GM19397 (cell line): Measurements from ENCODE around the gene CTNNBL1.

Experiments used
- ATAC-seq: cut with Tn5 transposase; IDR thresholded peaks from one replicate; pipeline ENCODE4 v1.9.1; 2021; ENCODE audit warnings: mild to moderate bottlenecking, moderate library complexity; ENCODE audit not compliant: unreplicated experiment

Gene CTNNBL1

DNA sequence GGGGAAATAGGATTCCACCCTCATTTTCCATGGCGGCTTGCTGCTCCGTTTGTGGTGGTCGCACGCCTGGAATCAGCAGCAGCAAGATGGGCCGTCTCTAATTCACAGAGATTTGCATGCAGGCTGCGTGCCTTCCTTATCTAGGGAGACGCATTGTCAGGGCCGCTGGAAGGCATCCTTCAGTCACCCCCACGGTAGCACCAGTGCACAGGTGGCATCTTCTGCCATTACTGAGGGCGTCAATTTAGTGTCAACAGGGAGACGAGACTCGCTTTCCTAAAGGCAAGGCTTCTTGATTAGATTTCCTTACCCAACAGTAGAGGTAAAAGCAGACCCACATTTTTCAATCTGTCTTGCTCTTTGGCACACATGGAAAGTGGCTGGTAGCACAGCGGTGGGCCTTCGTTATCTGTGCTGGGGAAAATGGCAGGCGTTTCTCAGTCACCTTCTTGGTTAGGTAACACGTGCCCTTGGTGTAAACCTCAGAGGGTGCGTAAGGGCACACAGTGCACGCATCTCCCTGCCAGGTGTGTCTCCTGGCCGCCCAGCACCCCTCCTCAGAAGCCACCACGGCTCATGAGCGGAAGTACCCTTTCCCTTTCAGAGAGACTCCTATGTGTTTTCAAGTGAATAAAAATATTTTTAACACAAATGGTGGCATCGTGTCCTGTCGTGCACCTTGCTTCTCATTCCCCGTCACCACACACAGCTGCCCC is 181.8 kb downstream of the CTNNBL1 start:
- ATAC-seq: no peak

DNA sequence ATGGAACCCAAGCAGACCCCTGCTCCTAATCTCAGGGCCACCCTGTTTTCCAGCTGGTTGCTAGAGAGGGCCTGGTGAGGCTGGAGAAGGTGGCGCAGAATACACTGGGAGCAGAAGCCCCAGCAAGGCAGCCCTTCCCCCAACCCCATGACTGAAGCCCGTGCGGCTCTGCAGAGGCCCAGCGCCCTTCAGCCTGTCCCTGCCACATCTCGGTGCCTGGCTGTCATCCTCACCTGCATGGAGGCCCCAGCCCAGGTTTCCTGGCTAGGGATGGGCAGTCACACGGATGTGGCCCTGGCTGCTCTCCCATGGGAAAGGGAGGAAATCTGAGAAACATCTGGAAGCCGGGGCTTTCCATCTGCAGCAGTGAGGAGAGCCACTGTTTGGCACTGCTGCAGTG is 183.0 kb downstream of the CTNNBL1 start:
- ATAC-seq: no peak

DNA sequence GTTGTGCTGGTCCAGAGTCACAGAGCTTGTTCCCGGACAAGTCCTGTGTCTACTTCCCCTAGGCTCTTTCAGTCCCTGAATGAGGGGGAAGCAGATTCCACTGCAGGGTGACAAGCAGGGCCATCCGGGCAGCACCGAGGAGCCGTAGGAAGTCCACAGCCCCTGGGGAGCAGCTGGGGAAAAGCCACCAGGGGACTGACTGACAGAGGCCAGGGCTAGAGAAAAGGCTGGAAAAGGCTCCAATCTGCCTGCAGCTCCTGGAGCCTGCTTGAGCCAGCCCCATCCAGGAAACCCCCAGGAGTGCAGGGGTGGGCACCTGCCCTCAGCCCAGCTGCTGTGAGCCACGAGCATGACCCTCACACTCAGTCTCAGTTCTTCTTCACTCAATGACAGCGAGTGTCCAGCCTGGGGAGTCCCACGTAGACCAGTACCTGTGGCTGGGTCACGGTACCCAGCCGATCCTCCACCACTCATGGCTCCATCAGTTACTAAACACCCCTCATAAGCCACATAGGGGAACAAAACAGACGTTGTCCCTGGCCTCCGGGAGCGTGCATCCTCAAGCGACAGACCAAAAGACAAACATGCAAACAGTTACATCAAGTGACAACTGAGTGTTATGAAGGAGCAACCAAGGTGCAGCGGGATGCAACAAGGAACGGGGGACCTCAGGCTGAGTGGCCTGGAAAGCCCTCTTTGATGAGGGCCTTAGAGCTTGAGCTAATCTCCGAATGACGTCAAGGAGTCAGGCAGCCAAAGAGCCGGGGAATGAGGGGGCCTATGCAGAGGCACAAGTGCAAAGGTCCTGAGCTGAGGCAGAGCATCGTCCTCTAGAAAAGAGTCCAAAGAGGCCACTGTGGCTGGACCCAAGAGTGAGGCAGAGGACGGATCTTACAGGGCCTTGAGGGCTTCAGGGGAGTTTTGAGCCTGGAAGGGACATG is 184.3 kb downstream of the CTNNBL1 start:
- ATAC-seq: no peak

DNA sequence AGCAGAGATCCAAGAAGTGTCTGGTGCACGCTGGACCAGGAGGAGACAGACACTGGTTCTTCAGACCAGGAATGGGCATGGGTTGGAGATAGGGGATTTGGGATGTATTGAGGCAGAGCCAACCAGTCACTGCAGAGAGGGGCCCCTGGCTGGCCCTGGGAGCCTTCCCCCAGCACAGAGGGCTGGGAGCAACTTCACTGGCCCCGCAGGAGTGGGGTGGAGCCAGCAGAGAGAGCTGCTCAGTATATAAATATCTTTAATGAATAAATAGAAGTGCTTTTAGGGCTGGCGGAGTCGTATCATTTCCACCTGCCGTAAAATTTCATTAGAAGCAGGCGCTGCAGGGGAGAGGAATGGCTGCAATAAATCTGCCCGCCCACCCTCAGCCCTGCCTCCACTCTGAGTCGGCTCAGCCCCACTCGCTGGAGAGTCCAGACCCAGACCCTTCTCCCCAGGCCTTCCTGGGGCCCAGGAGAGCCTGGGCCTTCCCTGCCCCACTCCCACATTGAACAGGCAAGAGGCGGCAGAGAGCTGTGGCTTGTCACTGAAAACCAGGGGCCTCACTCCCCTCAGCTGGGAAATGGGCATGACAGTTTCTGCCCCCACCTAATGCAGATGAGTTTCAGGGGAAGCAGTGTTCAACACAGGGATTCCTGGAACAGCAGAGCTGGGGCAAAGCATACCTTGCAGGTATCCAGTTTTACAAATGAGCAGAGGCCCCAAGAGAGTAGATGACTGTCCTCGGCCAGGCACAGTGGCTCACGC is 185.2 kb downstream of the CTNNBL1 start:
- no peak for ATAC-seq

DNA sequence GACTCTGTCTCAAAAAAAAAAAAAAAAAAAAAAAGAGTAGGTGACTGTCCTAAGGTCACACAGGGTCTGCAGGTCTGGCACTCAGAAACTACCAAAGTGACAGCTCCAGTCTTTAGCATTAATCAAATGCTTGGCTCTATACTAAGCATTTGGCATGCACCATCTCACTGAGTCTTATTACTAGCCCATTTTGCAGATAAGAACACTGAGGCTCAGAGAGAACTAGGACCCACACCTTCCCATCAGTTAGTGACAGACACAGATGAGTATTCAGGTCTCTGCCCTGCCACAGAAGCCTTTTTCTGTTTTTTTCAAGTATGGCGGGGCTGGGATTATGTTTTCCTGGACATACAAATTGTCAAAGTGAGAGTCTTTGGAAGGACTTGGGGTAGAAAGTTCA is 186.0 kb downstream of the CTNNBL1 start:
- ATAC-seq: no peak

DNA sequence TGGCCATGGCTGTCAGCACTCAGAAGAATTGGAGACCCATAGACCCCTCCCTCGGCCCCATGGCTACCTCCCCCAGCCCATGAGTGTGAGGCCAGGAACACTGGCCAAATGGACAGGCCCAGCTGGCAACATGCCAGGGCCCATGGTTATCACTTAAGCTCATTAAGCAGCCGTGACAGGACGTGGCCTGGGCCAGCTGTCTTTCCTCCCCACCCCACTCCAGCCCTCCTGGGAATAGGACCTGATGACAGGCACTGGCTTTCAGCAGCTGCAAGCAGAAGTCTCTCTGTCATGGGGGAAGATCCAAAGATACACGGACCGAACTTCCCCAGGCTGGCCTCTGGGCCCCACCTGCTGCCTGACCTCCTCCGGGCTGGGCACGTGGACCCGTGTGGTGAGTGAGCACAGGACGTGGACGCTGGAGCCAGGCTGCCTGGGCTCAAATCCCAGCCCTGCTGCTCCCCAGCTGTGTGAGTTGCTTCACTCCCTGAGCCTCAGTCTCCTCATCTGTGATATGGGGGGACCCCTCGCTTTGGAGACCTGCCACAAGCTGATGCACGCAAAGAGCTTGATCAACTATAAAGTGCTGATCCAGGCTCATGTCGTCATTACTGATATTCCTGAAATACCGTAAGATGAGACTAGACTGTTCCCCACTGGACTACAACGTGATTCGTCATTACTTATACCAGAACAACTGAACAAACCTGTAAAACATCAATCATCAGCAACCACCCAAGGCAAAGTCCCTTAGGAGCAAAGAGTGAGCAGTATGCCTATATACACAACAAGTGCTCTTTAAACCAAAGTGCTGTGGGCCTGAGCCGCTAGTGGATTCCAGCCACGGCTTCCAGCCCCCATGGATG is 187.1 kb downstream of the CTNNBL1 start:
- no peak for ATAC-seq

DNA sequence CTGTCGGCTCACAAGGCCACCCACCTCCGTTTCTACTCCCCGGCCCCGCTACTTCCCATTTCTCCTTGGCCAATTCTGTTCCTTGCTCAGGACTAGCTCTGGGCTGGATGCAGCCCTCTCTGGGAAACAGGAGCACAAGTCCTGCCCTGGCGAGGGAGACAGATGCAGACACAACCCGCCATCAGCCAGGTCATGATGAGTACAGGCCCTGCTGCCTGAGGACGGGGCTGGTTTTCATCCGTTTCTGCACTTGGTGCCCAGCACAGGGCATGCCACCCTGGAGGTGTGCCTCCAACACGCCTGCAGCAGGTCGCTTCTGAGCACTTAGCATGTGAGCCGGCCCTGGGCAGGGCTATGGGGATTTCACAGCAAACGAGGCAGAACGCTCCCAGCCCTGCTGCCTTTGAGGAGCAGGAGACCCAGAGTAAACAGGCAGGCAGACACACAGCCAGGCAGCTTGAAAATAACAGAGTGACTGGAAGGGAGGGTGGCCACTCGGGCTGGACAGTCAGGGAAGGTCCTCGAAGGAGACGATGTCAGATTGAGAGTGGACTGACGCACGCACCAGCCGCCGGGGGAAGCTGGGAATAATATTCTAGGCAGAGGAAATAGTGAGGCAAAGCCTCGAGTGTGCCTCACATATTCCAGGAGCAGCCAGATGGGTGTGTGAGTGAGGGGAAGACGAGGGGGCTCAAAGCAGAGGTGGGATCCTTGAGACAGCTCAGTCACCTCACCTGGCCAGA is 187.9 kb downstream of the CTNNBL1 start:
- ATAC-seq: no peak

DNA sequence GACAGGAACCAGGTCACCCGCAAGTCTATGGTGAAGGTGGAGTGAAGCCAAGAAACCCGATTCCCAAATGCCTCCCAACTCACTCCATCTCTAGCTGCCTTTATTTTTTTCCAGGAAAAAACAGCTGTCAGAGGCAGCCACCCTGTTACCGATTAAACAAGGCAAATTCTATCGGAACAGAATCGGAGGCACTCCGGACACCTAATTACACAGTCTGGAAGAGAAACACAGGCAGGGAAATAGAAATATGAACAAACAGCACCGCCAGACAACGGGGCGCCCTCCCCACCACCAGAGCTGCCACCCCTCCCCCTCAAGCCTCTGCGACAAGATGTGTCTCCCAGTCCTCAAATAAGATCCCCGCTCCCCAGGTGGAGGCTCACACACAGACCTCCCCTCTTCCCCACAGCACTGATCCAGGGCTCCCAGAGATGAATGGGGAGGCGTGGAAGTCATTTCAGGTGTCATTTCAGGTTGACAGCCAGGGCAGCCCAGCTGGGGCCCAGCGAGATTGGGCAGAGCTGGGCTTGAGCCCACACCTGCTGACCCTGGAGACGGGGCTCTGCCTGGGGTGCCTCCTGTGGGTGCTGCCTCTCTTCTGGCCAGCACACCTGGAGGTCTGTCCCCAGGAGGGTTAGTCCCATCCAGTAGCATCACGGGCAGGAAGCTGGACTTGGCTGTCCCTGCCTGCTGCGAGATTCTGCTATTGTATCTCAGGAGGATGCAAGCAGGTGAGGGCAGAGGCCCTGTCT is 189.3 kb downstream of the CTNNBL1 start:
- no peak for ATAC-seq

DNA sequence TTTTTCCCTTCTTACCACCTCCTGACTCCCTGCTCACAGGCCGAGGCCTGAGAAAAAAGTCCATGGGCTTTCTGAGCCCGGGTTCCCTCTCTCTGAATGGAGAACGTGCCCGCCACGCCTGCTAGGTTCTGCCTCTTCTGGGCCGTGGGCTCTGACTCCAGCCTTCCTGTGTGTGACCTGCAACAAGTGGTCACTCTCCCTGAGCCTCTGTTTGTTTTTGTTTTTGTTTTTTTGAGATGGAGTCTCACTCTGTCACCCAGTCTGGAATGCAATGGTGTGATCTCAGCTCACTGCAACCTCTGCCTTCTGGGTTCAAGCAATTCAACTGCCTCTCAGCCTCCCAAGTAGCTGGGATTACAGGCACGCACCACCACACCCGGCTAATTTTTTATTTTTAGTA is 191.2 kb downstream of the CTNNBL1 start:
- no peak for ATAC-seq

DNA sequence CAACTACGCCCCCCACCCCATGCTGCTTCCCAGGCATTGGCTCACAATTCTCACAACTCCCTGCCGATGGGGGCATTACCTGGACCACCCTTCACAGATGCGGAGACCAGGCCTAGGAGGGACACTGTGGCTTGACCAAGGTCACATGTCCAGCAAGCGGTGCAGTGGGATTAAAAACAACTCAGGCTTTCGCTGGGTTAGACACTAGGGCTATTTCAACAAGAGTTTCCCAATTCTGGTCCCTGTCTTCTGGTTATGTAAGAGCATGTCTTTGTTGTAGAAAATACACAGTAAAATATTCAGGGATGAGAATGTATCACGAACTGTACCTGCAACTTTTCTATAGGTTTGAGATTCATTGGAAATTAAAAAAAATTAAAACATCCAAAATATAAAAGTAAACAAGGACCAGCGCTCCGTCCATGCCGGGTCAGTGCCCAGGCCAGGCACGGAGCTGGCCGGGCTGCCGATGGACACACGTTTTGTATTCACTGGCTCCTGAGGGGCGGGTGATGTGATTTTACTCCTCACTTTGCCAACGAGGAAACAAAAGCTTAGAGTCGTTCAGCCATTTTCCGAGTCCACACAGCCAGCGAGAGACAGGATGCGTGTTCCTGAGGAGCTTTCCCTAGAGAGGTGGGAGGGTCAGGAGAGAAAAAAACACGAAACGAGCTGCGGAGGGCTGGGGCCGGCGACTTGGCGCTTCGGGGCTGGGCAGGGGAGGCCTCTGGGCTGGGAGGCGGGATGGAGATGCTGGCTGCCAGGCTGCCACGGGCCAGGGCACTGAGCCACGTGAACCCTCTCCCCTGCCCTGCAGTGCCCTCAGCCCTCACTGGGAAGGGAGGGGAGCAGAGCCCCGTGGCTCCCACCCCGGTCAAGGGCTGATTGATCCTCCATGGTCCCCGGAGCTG is 192.0 kb downstream of the CTNNBL1 start:
- ATAC-seq: no peak

DNA sequence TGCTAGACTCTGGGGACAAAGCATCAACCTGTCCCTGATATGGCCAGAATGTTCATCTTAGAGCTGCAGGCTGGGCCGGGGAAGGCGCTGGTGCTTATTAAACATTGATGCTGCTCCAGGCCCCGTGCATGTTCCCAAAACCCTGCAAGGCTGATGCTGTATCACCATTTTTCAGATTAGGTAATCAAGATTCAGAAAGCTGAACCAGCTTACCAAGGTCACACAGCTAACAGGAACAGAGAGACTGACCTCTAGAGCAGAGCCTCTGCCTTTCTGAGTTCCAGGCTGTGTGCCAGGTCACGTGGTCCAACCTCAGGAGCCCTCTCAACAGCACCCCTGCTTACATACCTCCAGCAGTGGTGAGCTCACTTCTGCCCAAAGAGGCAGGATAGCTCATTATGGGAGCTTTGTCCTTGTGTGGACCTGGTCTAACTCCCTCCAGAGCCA is 193.0 kb downstream of the CTNNBL1 start:
- ATAC-seq: no peak

DNA sequence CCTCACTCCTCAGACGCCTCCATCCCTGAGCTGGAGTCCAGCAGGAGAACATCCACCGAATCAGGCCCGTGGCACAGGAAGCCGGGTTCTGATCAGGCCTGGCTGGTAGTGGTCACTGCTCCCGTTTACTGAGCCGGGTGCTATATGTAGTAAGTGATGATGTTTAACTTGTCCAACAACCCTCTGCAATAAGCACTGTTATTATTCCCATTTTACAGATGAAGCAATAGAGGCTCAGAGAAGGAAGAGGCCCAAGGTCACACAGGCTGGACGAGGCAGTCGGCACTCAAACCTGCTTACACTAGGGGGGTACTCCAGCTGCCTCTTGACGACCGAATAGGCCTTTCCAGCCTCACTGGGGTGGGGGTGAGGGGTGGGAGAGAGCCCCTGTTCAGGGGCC is 194.8 kb downstream of the CTNNBL1 start:
- no peak for ATAC-seq

DNA sequence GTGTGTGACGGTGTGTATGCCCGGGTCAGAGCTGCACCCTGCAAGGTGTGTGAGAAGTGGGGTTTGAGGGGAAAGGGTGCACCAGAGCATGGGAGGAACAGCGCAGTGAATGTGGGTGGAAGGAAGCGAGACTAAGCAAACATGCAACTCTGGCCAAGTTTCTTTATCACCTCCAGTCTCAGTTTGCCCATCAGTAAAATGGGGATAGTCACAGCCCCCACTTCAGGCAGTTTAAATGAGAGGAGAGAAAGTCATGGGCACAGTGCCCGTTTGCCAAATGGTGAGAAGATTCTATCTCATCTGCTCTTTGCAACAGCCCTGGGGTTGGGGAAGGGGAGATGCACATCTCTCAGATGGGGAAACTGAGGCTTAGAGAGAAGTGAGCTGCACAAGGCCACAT is 196.3 kb downstream of the CTNNBL1 start:
- no peak for ATAC-seq

DNA sequence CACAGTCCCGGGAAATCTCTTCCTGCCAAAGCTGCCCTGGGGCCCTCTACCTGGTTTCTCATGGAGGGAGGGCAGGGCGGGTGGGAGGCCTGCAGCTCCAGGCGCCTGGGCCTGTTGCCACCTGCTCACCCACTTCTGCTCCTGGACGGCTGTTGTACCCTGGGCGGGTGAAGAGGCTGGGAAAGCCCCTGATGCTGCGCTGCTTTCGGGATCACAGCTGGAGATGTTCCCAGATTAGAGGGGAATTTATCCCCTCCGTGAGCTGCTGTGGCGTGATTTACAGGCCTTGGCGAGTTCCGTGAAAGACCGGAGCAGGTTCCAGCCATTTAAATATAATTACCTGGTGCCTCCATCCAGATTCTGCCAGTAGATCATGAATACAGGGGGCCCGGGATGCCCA is 196.8 kb downstream of the CTNNBL1 start:
- ATAC-seq: no peak

DNA sequence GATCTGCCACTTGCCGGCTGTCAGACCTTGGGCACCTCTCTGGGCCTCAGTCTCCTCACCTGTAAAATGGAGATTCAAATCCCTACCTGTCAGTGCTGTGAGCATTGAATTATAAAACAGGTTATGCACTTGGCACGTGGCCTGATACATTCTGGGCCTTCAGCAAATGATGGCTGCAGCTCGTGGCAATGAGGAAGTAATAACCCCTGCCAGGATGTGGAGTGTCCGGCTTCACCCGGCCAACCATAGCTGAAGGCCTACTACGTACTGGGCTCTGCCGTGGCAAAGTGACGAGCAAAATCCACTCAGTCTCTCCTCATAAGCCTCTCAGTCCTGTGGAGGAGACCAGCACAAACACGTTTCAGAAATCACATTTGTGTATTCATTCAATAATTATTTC is 198.2 kb downstream of the CTNNBL1 start:
- no peak for ATAC-seq

DNA sequence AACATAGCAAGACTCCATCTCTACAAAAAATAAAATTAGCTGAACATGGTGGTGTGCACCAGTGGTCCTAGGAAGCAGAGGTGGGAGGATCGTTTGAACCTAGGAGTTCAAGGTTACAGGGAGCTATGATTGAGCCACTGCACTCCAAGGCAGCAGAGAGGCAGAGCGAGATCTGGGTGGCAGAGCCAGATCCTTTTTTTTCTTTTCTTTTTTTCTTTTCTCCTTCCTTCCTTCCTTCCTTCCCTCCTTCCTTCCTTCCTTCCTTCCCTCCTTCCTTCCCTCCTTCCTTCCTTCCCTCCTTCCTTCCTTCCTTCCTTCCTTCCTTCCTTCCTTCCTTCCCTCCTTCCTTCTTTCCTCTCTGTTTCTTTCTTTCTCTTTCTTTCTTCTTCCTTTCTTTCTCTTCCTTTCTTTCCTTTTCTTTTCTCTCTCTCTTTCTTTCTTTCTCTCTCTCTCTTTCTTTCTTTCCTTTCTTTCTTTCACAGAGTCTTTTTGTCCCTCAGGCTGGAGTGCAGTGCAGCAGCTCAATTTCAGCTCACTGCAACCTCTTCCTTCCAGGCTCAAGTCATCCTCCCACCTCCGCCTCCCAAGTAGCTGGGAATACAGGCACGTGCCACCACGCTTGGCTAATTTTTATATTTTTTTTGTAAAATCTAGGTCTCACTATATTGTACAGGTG is 199.9 kb downstream of the CTNNBL1 start:
- no peak for ATAC-seq

DNA sequence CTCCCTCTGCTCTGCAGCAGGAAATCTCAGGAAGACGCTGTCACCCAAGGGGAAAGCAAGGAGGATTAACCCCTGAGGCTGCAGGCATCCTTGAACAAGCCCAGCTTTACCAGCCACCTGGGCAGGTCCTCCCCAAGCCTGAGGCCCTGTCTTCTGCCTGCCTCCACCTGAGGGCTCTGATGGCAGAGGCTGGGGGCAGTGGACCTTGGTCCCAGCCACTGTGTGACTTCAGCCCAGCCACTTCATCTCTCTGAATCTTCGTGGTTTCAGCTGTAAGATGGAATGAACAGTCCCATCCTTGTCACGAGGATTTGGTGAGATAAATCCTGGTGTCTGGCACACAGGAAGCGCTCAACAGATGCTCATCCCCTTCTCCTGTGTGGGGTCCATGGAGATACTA is 200.6 kb downstream of the CTNNBL1 start:
- no peak for ATAC-seq
